GM12872 (cell line): Measurements from ENCODE around the gene RILP.

Experiments
- TF ChIP-seq, protein P1 (sequence below): IDR thresholded peaks from 3 replicates; pipeline ENCODE4 v1.5.1; 2011; ENCODE audit warnings: low read depth, mild to moderate bottlenecking, low read length, moderate library complexity; ENCODE audit not compliant: insufficient read depth

RILP gene

DNA sequence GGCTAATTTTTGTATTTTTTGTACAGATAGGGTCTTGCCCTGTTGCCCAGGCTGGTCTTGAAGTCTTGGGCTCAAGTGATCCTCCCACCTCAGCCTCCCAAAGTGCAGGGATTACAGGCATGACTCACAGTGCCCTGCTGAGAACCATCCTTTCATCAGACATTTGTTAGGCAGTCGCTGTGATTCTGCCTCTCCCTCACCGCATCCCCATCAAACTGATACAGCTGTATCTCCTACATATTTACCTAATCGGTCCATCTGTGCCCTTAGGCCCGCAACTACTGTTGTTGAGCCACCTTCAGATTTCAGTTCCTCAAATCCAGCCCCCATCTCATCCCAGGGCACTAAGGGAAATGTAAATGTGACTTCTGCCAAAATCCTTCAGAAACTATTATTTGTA lies 19.0 kb downstream of the RILP start:
- TF ChIP-seq, protein P1, sequence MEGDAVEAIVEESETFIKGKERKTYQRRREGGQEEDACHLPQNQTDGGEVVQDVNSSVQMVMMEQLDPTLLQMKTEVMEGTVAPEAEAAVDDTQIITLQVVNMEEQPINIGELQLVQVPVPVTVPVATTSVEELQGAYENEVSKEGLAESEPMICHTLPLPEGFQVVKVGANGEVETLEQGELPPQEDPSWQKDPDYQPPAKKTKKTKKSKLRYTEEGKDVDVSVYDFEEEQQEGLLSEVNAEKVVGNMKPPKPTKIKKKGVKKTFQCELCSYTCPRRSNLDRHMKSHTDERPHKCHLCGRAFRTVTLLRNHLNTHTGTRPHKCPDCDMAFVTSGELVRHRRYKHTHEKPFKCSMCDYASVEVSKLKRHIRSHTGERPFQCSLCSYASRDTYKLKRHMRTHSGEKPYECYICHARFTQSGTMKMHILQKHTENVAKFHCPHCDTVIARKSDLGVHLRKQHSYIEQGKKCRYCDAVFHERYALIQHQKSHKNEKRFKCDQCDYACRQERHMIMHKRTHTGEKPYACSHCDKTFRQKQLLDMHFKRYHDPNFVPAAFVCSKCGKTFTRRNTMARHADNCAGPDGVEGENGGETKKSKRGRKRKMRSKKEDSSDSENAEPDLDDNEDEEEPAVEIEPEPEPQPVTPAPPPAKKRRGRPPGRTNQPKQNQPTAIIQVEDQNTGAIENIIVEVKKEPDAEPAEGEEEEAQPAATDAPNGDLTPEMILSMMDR = no peak

- TF ChIP-seq, protein P1 = peak; percentile 79
Measured at GRCh38 chr17:1629504-1630310, 20.0 kb downstream of the RILP start.

DNA sequence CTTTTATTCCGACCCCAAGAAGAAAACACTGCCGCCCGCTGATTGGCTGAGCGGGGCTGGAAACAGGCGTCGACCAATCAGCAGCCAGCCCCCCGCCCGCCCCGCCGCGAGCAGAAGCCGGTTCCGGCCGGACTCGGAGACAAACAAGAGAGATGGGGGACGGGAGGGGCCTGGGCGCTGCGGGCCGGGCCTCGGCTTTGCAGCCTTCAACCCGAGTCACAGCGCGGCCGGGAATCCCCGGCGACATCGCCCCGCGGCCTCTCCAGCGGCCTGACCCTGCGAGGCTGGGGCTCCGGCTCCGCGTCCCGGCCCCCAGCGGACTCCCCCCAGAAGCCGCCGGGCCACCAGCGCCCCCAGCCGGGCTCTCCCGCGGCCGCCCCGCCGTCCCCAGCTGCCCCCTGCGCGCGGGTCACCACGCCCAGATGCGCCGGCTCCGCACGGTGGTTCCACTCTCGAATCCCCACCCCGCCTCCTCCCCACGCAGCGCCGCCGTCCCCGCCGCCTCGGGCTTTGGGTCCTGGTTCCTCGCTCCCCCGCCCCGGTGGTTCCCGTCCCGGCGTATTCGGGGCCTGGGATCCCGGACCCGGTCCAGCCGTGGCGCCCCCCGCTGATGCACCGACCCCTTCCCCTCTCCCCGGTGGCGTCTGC lies 20.7 kb downstream of the RILP start:
- TF ChIP-seq, protein P1 = peak; percentile 39; the same call in 2 of the 3 replicates

DNA sequence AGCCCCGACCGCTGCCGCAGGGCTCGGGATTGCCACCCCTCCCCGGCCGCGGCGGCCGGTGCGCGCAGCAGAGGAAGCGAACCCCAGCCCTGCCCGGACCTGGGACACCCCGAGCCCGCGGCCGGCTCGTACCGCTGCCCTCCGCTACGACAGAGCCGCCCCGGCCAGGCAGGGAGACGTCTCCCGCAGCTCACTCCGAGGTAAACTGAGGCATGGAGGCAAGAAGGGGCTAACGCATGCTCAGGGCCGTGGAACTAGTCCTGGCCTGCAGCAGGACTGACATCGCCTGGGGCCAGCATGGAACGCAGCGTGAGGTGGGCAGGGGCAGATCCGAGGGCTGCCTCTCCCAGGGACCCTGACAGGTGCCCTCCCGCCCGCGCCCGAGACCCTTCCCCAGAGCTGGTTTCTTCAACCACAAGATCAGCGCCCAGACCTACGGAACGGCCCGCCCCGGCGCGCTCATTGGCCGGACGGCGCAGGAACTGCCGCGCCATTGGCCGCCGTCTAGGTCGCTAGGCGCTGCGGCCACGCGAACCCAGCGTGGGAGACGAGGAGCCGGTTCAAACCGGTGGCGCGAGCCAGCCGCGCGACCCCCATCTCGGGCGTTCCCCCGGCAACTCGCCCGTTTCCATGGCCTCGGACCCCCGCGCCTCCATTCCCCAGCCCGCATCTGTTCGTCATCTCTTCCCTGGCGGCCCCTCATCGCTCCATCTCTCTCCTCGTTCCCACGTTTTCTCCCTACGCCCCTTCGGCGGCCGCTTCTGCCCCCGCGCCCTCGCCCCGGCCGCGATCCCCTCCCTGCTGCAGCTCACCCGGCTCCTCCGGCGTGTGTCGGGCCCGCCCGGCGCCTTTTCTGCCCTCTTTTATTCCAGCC lies 21.4 kb downstream of the RILP start, which contains the start of gene SLC43A2:
SLC43A2 (minus strand) TSS at position 853 of the 874 bp plus-strand sequence. CDS start 960 bp downstream, outside the sequence.
- TF ChIP-seq, protein P1 = no peak

DNA sequence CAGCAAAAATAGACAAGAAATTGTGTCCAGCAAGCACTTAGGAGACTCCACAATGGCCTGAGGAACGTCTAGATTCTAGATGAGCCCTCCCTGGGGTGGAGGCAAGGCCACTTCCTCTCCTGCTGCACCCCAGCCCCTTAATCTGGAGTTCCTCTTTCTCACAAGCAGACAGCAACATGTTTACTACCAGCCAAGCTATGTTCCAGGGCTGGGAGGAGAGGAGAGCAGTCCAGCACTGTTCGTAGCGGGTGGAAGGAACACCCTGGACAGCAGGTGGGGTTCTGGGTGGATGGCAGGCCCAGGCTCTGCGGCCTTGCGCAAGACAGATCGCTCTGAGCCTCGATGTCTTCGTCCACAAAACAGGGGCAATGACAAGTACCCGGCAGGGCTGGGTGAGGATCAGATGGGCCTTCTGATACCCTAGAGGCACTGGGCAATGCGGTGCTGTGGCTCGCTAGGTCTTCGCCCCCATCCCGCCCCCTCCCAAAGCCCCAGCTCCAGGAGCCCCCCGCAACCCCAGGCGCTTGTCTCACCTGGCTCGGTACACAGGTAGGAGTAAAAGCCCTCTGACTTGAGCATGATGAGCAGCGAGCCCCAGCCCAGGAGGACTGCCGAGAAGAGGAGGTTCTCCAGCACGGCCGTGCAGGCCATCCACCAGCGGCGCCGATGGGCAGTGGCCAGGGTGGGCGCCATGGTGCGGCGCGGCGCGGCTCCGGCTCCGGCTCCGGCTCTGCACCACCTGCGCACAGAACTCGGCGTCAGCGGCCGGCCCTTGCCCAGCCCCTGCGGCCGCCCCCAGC lies 22.3 kb downstream of the RILP start:
- TF ChIP-seq, protein P1 = no peak

- TF ChIP-seq, protein P1 = no peak
Measured at GRCh38 chr17:1626333-1626732, 23.3 kb downstream of the RILP start.
